ENCODE results near the gene DLX1.

DNA sequence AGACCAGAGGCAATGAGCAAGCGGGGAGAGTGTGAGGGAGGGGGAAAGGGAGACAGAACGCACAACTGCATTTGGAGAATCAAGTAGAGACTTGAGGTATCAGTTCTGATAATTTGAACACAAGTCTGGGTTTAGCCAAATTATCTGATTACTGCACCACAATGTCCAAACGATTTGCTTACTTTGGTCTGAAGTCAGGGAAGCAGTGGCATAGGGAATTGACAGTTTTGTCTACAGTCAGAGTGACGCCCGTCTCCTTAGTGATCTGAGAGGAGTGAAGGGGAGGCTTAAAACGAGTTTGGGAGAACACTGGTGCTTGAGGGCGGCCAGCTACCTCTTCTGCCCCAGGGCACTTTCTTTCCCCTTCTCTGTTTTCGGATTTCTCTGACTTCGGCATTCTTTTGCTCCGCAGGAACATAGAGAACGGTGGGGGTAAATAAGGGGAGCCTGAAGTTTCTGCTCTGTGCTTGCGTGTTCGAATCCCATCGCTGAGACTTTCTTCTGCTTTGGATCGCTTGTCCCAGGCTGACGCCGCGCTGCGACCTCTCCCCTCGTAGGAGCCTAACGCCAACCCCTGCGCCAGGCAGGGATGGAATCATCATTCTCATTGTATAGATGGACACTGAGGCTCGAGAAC is 20.3 kb downstream of the DLX1 start:
- TF ChIP-seq EZH2 (IDR thresholded peaks at IDR 0.05; ENCODE audit: low read depth, unreplicated experiment) (peak; percentile 66), CTCF (conservative IDR thresholded peaks at IDR 0.05; ENCODE audit: low read depth in 2 of 2) (no peak), POLR2AphosphoS5 (IDR thresholded peaks at IDR 0.05; ENCODE audit: low read depth) (no peak), CREB1 (CRISPR knock-in tag; IDR thresholded peaks at IDR 0.05; ENCODE audit: low read depth) (no peak), EZH2phosphoT487 (IDR thresholded peaks at IDR 0.05; ENCODE audit: unreplicated experiment) (no peak), REST (IDR thresholded peaks at IDR 0.05; ENCODE audit: unreplicated experiment) (no peak), STAT1 (IDR thresholded peaks at IDR 0.05; ENCODE audit: unreplicated experiment) (no peak), JUNB (IDR thresholded peaks at IDR 0.05; ENCODE audit: unreplicated experiment) (no peak), ZNF331 (CRISPR knock-in tag; IDR thresholded peaks at IDR 0.05; ENCODE audit: low read depth) (no peak)

Measured in GM23338 (cell line).